GM13977 (cell line): Measurements from ENCODE around the gene WBP2.

Source experiments
- DNase-seq: peaks from one replicate; pipeline ENCODE4 v3.0.0; 2012; ENCODE audit warnings: low spot score
- CTCF ChIP-seq: IDR thresholded peaks from 2 replicates; pipeline ENCODE4 v1.5.1; 2012; ENCODE audit warnings: mild to moderate bottlenecking, control low read depth; ENCODE audit not compliant: insufficient read depth; ENCODE audit errors: extremely low read depth, missing control alignments
- in situ Hi-C: fragments of 300-500 bp; cut with MboI; formaldehyde crosslinking; loops from one replicate; pipeline ENCODE4 v1.12.0; 2022; ENCODE audit warnings: low sequenced_read_pairs, low pct_unique_long_range_greater_than_20kb, mixed read lengths, inconsistent platforms; ENCODE audit not compliant: unreplicated experiment

WBP2 gene

DNA sequence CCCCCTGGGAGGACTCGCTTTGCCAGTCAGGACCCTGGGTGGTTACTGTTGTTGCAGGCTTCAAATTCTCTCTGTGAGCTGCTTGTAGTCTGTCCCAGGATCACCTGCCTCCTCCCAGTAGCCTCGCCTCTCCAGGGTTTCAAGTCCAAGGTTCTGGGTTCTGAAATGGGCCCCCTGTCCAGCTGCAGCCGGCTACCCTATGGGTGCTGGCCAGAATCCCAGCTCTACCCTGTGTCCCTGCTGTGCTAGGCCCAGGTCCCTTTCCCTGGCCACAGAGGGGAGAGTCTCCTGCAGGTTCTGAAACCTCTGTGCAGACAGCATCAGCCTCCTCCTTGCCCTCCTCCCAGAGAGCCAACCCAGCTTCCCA, 32.4 kb downstream of the WBP2 start:
- no peak for DNase-seq
- no peak for TF ChIP-seq CTCF
- in situ Hi-C loops = no loop called here

- no peak for TF ChIP-seq CTCF
- in situ Hi-C loops = no loop called here
- peak; percentile 34 for DNase-seq
Observed at GRCh38 chr17:75822119-75822799, 32.9 kb downstream of the WBP2 start.

DNA sequence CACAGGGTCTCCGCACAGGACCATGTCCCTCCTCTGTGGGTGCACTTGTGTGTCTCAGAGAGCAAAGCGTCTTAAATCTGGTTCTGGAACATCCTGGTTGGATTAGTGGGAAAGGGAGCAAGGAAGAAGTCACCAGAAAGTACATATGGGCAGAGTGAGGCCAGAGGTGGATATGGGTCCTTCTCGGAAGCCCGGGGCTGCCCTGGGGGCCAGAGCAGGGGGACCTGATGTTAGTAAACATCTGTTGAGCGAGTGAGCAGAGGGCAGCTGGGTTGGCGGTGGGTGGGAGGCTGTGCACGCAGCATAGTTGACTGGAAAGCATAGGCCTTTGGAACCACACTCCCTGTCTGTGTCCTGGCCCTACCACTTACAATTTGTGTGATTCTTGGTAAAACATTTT, 33.6 kb downstream of the WBP2 start:
- in situ Hi-C loops = no loop called here
- no peak for TF ChIP-seq CTCF

DNA sequence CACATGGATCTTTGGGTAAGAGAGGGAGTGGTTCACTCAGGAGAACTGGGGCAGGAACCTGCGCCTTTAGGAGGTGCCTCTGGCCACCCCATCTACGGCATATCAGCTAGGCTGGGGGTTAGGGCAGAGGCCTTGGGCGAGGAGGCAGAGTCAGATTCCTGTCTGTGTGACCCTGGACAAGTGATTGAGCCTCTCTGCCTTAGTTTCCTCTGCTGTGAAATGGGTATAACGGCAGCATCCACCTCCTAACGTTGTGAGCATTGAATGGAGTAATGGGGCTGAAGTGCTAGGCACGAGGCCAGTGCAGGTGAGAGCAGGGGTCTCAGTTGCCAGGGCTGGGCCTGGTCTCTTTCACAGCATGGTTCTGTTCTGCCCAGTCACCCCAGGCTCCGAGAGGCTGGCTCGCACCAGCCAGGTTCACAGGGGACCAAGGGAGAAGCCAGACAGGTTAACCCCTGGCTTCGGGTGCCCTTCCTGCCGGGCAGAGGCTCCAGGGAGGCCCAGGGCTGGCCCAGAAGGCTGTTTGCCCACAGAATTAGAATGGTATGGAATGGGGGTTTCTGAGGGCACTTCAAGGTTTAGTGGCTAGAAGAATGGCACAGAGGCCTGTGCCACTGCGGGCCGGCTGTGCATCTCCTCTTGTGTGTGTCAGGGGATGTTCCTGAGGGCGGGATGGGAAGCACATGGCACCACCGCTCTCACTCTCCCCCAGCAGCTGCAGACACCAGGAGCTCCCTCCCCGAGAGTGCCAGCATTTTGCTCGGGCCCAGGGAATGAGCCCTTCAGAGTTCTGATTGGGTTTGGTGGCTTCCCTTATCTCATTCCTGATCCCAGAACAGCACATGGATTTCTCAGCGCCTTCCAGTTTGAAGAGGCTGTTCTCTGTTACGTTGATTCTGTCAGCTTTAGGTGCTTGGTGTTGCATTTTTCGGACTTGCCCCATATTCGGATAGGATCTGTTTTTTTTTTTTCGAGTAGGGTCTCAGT, 34.7 kb downstream of the WBP2 start:
- in situ Hi-C loops = no loop called here
- no peak for DNase-seq
- no peak for TF ChIP-seq CTCF

More for the DNA sequence above, 33.6 kb downstream of the WBP2 start:
- no peak for DNase-seq

- TF ChIP-seq CTCF = no peak
- in situ Hi-C loops = no loop called here
- DNase-seq = no peak
Observed at GRCh38 chr17:75819678-75820077, 35.5 kb downstream of the WBP2 start.

- TF ChIP-seq CTCF = peak; percentile 6
- in situ Hi-C loops = no loop called here
- DNase-seq = no peak
Observed at GRCh38 chr17:75819116-75819515, 36.0 kb downstream of the WBP2 start.
